GM23248 (cell line): ENCODE measurements around the gene ZNF546.

Source experiments
- EZH2 ChIP-seq: fragments of 200-600 bp; sonication (generic); IDR thresholded peaks from 2 replicates; pipeline ENCODE4 v1.6.1; 2018; ENCODE audit warnings: antibody characterized with exemption, mild to moderate bottlenecking; ENCODE audit not compliant: insufficient read depth, poor library complexity, severe bottlenecking
- EZH2phosphoT487 ChIP-seq: fragments of 200-600 bp; sonication (generic); IDR thresholded peaks from 2 replicates; pipeline ENCODE4 v1.6.1; 2018; ENCODE audit warnings: antibody characterized with exemption, moderate library complexity, mild to moderate bottlenecking, low read depth; ENCODE audit not compliant: insufficient read depth

DNA sequence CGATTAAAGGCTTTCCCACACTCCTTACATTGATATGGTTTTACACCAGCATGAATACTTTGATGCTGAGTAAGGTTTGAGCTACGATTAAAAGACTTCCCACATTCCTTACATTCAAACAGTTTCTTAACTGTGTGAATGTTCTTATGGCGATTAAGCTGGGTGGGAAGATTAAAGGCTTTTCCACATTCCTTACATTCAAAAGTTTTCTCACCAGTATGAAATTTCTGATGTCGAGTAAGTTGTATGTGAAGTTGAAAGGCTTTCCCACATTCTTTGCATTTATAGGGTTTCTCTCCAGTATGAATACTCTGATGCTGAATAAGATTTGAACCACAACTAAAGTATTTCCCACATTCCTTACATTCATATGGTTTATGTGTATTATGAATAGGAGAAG lies 39.1 kb downstream of the ZNF546 start:
- TF ChIP-seq EZH2phosphoT487: no peak
- no peak for TF ChIP-seq EZH2
